ENCODE measurements around the gene GATA2. TPM values are rescaled to one million over a fixed set of nuclear protein-coding genes. Genes with fewer than 3 reads are reported as not detected.

GATA2 gene
- total and polyA plus RNA-seq, 2 experiments from 2014 or later = 0.52 to 0.83 TPM

DNA sequence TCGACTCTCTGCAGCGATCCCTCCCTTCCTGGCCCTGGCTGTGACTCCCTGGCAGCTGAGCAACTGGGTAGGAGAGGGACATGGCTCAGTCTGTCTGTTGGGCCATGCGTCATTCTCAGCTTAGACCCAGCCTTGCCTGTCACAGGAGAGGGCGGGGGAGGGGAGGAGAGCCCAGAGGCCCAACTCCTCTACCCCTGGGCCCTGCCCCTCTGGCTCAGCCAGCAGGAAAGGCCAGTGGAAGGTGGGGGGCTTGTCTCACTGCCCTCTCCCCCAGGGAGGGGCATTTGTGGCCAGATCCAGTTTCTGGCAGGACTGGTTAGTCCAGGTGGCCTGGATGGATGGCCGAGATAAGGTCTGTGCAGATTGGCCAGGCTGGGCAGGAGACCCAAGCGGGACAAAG lies 57.9 kb downstream of the GATA2 start (continued):
- TF ChIP-seq POLR2AphosphoS5 (IDR thresholded peaks at IDR 0.05; ENCODE audit: low read depth) (no peak), EZH2 (IDR thresholded peaks at IDR 0.05; ENCODE audit: low read depth, unreplicated experiment) (no peak), CREB1 (CRISPR knock-in tag; IDR thresholded peaks at IDR 0.05; ENCODE audit: low read depth) (no peak)

DNA sequence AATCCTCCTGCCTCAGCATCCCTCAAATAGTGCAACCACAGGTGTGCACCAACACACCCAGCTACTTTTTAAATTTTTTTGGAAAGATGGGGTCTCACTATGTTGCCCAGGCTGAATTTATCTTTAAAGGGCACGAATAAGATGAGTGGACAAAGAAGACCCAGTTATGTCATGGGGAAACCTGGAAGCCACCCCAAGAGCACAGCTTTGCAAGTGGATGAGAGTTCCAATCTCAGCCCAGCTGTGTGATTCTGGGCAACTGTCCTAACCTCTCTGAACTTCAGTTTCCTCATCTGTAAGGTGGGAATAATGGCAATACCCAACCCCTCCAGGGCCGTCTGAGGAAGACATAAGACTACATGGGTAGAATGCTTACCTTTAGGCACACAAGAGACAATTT lies 58.5 kb downstream of the GATA2 start:
- H3K36me3 Mint-ChIP-seq (ENCODE audit: low read depth) = no peaks in the 10 kb centered on the region; the same call in 2 of the 3 replicates
- H3K4me1 ChIP-seq (ENCODE audit: insufficient read depth) = peaks cover 31% of the 10 kb centered on the region
- peaks cover 18% of the 10 kb centered on the region; the same call in 1 of the 2 replicates for H3F3A ChIP-seq (replicated peaks; ENCODE audit: low read depth)
- no peaks in the 10 kb centered on the region for H3K36me3 ChIP-seq (ENCODE audit: insufficient read depth)
- H3K9me3 Mint-ChIP-seq = no peaks in the 10 kb centered on the region
- DNase-seq (ENCODE audit: low spot score) = no peak
- no peak overlapping the region for H3K4me3 Mint-ChIP-seq
- H3K27me3 ChIP-seq (ENCODE audit: insufficient read depth) = peaks cover 45% of the 10 kb centered on the region
- H3K27me3 Mint-ChIP-seq (ENCODE audit: insufficient read depth, low read depth, poor library complexity) = peaks cover 55% of the 10 kb centered on the region
- H3K27ac Mint-ChIP-seq = no peak overlapping the region
- no peaks in the 10 kb centered on the region for H3K9me2 ChIP-seq (ENCODE audit: insufficient read depth)
- no peak overlapping the region for H2AFZ ChIP-seq
- TF ChIP-seq CREB1 (CRISPR knock-in tag; IDR thresholded peaks at IDR 0.05; ENCODE audit: low read depth) (no peak), JUNB (IDR thresholded peaks at IDR 0.05; ENCODE audit: unreplicated experiment) (no peak), STAT1 (IDR thresholded peaks at IDR 0.05; ENCODE audit: unreplicated experiment) (no peak), ZNF331 (CRISPR knock-in tag; IDR thresholded peaks at IDR 0.05; ENCODE audit: low read depth) (no peak), ZNF114 (CRISPR knock-in tag; IDR thresholded peaks at IDR 0.05) (no peak), EZH2 (IDR thresholded peaks at IDR 0.05; ENCODE audit: low read depth, unreplicated experiment) (no peak), EZH2phosphoT487 (IDR thresholded peaks at IDR 0.05; ENCODE audit: unreplicated experiment) (no peak)
- TF ChIP-seq, protein P1, sequence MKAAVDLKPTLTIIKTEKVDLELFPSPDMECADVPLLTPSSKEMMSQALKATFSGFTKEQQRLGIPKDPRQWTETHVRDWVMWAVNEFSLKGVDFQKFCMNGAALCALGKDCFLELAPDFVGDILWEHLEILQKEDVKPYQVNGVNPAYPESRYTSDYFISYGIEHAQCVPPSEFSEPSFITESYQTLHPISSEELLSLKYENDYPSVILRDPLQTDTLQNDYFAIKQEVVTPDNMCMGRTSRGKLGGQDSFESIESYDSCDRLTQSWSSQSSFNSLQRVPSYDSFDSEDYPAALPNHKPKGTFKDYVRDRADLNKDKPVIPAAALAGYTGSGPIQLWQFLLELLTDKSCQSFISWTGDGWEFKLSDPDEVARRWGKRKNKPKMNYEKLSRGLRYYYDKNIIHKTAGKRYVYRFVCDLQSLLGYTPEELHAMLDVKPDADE (IDR thresholded peaks at IDR 0.05) = no peak
- TF ChIP-seq, protein P2, sequence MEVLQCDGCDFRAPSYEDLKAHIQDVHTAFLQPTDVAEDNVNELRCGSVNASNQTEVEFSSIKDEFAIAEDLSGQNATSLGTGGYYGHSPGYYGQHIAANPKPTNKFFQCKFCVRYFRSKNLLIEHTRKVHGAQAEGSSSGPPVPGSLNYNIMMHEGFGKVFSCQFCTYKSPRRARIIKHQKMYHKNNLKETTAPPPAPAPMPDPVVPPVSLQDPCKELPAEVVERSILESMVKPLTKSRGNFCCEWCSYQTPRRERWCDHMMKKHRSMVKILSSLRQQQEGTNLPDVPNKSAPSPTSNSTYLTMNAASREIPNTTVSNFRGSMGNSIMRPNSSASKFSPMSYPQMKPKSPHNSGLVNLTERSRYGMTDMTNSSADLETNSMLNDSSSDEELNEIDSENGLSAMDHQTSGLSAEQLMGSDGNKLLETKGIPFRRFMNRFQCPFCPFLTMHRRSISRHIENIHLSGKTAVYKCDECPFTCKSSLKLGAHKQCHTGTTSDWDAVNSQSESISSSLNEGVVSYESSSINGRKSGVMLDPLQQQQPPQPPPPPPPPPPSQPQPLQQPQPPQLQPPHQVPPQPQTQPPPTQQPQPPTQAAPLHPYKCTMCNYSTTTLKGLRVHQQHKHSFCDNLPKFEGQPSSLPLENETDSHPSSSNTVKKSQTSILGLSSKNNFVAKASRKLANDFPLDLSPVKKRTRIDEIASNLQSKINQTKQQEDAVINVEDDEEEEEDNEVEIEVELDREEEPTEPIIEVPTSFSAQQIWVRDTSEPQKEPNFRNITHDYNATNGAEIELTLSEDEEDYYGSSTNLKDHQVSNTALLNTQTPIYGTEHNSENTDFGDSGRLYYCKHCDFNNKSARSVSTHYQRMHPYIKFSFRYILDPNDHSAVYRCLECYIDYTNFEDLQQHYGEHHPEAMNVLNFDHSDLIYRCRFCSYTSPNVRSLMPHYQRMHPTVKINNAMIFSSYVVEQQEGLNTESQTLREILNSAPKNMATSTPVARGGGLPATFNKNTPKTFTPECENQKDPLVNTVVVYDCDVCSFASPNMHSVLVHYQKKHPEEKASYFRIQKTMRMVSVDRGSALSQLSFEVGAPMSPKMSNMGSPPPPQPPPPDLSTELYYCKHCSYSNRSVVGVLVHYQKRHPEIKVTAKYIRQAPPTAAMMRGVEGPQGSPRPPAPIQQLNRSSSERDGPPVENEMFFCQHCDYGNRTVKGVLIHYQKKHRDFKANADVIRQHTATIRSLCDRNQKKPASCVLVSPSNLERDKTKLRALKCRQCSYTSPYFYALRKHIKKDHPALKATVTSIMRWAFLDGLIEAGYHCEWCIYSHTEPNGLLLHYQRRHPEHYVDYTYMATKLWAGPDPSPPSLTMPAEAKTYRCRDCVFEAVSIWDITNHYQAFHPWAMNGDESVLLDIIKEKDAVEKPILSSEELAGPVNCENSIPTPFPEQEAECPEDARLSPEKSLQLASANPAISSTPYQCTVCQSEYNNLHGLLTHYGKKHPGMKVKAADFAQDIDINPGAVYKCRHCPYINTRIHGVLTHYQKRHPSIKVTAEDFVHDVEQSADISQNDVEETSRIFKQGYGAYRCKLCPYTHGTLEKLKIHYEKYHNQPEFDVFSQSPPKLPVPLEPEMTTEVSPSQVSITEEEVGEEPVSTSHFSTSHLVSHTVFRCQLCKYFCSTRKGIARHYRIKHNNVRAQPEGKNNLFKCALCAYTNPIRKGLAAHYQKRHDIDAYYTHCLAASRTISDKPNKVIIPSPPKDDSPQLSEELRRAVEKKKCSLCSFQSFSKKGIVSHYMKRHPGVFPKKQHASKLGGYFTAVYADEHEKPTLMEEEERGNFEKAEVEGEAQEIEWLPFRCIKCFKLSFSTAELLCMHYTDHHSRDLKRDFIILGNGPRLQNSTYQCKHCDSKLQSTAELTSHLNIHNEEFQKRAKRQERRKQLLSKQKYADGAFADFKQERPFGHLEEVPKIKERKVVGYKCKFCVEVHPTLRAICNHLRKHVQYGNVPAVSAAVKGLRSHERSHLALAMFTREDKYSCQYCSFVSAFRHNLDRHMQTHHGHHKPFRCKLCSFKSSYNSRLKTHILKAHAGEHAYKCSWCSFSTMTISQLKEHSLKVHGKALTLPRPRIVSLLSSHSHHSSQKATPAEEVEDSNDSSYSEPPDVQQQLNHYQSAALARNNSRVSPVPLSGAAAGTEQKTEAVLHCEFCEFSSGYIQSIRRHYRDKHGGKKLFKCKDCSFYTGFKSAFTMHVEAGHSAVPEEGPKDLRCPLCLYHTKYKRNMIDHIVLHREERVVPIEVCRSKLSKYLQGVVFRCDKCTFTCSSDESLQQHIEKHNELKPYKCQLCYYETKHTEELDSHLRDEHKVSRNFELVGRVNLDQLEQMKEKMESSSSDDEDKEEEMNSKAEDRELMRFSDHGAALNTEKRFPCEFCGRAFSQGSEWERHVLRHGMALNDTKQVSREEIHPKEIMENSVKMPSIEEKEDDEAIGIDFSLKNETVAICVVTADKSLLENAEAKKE (CRISPR knock-in tag; IDR thresholded peaks at IDR 0.05) = no peak
- TF ChIP-seq, protein P3, sequence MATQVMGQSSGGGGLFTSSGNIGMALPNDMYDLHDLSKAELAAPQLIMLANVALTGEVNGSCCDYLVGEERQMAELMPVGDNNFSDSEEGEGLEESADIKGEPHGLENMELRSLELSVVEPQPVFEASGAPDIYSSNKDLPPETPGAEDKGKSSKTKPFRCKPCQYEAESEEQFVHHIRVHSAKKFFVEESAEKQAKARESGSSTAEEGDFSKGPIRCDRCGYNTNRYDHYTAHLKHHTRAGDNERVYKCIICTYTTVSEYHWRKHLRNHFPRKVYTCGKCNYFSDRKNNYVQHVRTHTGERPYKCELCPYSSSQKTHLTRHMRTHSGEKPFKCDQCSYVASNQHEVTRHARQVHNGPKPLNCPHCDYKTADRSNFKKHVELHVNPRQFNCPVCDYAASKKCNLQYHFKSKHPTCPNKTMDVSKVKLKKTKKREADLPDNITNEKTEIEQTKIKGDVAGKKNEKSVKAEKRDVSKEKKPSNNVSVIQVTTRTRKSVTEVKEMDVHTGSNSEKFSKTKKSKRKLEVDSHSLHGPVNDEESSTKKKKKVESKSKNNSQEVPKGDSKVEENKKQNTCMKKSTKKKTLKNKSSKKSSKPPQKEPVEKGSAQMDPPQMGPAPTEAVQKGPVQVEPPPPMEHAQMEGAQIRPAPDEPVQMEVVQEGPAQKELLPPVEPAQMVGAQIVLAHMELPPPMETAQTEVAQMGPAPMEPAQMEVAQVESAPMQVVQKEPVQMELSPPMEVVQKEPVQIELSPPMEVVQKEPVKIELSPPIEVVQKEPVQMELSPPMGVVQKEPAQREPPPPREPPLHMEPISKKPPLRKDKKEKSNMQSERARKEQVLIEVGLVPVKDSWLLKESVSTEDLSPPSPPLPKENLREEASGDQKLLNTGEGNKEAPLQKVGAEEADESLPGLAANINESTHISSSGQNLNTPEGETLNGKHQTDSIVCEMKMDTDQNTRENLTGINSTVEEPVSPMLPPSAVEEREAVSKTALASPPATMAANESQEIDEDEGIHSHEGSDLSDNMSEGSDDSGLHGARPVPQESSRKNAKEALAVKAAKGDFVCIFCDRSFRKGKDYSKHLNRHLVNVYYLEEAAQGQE (IDR thresholded peaks at IDR 0.05; ENCODE audit: unreplicated experiment) = no peak
- TF ChIP-seq, protein P4, sequence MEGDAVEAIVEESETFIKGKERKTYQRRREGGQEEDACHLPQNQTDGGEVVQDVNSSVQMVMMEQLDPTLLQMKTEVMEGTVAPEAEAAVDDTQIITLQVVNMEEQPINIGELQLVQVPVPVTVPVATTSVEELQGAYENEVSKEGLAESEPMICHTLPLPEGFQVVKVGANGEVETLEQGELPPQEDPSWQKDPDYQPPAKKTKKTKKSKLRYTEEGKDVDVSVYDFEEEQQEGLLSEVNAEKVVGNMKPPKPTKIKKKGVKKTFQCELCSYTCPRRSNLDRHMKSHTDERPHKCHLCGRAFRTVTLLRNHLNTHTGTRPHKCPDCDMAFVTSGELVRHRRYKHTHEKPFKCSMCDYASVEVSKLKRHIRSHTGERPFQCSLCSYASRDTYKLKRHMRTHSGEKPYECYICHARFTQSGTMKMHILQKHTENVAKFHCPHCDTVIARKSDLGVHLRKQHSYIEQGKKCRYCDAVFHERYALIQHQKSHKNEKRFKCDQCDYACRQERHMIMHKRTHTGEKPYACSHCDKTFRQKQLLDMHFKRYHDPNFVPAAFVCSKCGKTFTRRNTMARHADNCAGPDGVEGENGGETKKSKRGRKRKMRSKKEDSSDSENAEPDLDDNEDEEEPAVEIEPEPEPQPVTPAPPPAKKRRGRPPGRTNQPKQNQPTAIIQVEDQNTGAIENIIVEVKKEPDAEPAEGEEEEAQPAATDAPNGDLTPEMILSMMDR (conservative IDR thresholded peaks at IDR 0.05; ENCODE audit: low read depth in 2 of 2) = no peak
- H3K79me2 ChIP-seq (replicated peaks; ENCODE audit: insufficient read depth) = no peaks in the 10 kb centered on the region
- H3K4me3 ChIP-seq = no peak overlapping the region
- no peak for ATAC-seq
- peaks cover 44% of the 10 kb centered on the region for H3K4me1 Mint-ChIP-seq
- H3K27ac ChIP-seq (ENCODE audit: low read depth) = no peak overlapping the region
- no peaks in the 10 kb centered on the region for H4K20me1 ChIP-seq (replicated peaks; ENCODE audit: insufficient read depth)
- no peak overlapping the region for H3K4me2 ChIP-seq

Data from GM23338 (cell line).